PC-9 (cell line): ENCODE measurements around the gene BRD9. TPM values are rescaled to one million over a fixed set of nuclear protein-coding genes. Genes with fewer than 3 reads are reported as not detected.
"Not testable (repeated sequence)": the region's sequence is repeated elsewhere in the genome, so short reads cannot be mapped to it uniquely, and the experiment has no call there.

Experiments used
- BruUV-seq: library from RNA; stranded (reverse); fragments of 400-500 nt; replicated peaks from 2 replicates; lab custom pipeline; 2021; lab: Mats Ljungman, UMichigan
- CTCF ChIA-PET: fragments of 300-600 bp; sonication (Branson Sonifier 250); formaldehyde crosslinking; loops from one replicate; lab custom pipeline; 2022; ENCODE audit warnings: antibody characterized with exemption; lab: Charles Lee
- POLR2A ChIA-PET: fragments of 300-600 bp; sonication (Branson Sonifier 250); formaldehyde crosslinking; loops from one replicate; lab custom pipeline; 2022; ENCODE audit warnings: antibody characterized with exemption; ENCODE audit not compliant: unreplicated experiment; lab: Charles Lee
- DNase-seq, 2 experiments: peaks; one replicate each; pipeline versions ENCODE4 v3.0.0 to v3.0.0-alpha.2; 2015 to 2022; ENCODE audit warnings: mixed read lengths in 1 of 2
- H2AFZ ChIP-seq: fragments of 200-600 bp; sonication (generic); 2 replicates; pipeline ENCODE4 v1.8.1; 2017; ENCODE audit warnings: antibody characterized with exemption
- H3F3A ChIP-seq: fragments of 200-600 bp; sonication (generic); 2 replicates; pipeline ENCODE4 v1.8.1; 2017; ENCODE audit warnings: antibody characterized with exemption, mild to moderate bottlenecking, low read depth; ENCODE audit not compliant: insufficient read depth
- H3K27ac ChIP-seq: fragments of 200-600 bp; sonication (generic); 2 replicates; pipeline ENCODE4 v1.6.1; 2016; ENCODE audit warnings: mixed run types
- H3K27me3 ChIP-seq: fragments of 200-600 bp; sonication (generic); 2 replicates; pipeline ENCODE4 v1.6.1; 2016; ENCODE audit warnings: low read depth, mixed run types; ENCODE audit not compliant: insufficient read depth
- H3K36me3 ChIP-seq: fragments of 200-600 bp; sonication (generic); 2 replicates; pipeline ENCODE4 v1.6.1; 2016; ENCODE audit warnings: low read depth, mixed run types
- H3K4me1 ChIP-seq: fragments of 200-600 bp; sonication (generic); replicated peaks from 2 replicates; pipeline ENCODE4 v1.6.1; 2016; ENCODE audit warnings: mixed run types; ENCODE audit not compliant: insufficient read depth
- H3K4me2 ChIP-seq: fragments of 200-600 bp; sonication (generic); 2 replicates; pipeline ENCODE4 v1.6.1; 2017; ENCODE audit warnings: mixed run types
- H3K4me3 ChIP-seq: fragments of 200-600 bp; sonication (generic); 2 replicates; pipeline ENCODE4 v1.6.1; 2016; ENCODE audit warnings: mixed run types
- H3K79me2 ChIP-seq: fragments of 200-600 bp; sonication (generic); 2 replicates; pipeline ENCODE4 v1.6.1; 2017; ENCODE audit warnings: low read depth, mixed run types
- H3K9me2 ChIP-seq: fragments of 200-600 bp; sonication (generic); 2 replicates; pipeline ENCODE4 v1.8.1; 2017; ENCODE audit warnings: mild to moderate bottlenecking; ENCODE audit not compliant: insufficient read depth
- H3K9me3 ChIP-seq: fragments of 200-600 bp; sonication (generic); 2 replicates; pipeline ENCODE4 v1.8.1; 2016; ENCODE audit warnings: low read depth; ENCODE audit not compliant: insufficient read depth
- H4K20me1 ChIP-seq: fragments of 200-600 bp; sonication (generic); 2 replicates; pipeline ENCODE4 v1.8.1; 2017; ENCODE audit not compliant: insufficient read depth
- EZH2 ChIP-seq: fragments of 200-600 bp; sonication (generic); IDR thresholded peaks from 2 replicates; pipeline ENCODE4 v1.8.0; 2017; ENCODE audit warnings: antibody characterized with exemption, low read depth
- intact Hi-C: fragments of 100-400 bp; cut with micrococcal nuclease; formaldehyde crosslinking; loops from one replicate; pipeline ENCODE4 v1.10.0; 2022; ENCODE audit not compliant: unreplicated experiment
- total RNA-seq: library from RNA; stranded (reverse); gene quantifications from 2 replicates; pipeline ENCODE4 v1.2.3, GENCODE V29; 2021
- TF ChIP-seq, protein P1 (sequence below): fragments of 200-600 bp; sonication (generic); conservative IDR thresholded peaks from 2 replicates; pipeline ENCODE4 v1.6.1; 2017; ENCODE audit warnings: mixed run types, antibody characterized with exemption, mild to moderate bottlenecking, moderate library complexity

The BRD9 gene
- total RNA-seq, 1 experiment from 2014 or later: 102 TPM

DNA sequence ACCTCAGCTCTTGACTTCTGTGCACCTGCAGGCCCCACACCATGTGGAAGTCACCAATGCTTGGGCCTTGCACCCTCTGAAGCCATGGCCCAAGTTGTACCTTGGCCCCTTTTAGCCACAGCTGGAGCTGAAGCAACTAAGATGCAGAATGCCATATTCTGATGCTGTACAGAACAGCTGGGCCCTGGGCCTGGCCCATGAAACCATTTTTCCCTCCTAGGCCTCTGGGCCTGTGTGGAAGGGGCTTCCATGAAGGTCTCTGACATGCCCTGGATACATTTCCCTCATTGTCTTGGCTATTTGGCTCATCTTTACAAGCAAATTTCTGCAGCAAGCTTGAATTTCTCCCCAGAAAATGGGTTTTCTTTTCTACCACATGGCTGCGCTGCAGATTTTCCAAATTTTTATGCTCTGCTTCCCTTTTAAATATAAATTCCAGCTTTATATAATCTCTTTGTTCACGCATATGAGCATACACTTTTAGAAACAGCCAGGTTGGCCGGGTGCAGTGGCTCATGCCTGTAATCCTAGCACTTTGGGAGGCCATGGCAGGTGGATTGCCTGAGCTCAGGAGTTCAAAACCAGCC, 41.9 kb upstream of the BRD9 start:
- H3K27me3 ChIP-seq: peaks cover 63% of the 10 kb centered on the region
- H2AFZ ChIP-seq, H3F3A ChIP-seq, POLR2A ChIA-PET, H3K9me3 ChIP-seq, H3K4me3 ChIP-seq, DNase-seq, H3K79me2 ChIP-seq, intact Hi-C loops, H3K9me2 ChIP-seq, H3K4me1 ChIP-seq, H3K4me2 ChIP-seq, H4K20me1 ChIP-seq, H3K27ac ChIP-seq, H3K36me3 ChIP-seq, BruUV-seq: not testable (repeated sequence)
- CTCF ChIA-PET: interaction anchor here (0.5 to 1.2 kb wide), 9 partner anchors 24 to 714 kb away, joined by 3 to 19 read pairs (median 5); partner anchors contain the start of genes SLC6A19 and TPPP
- TF ChIP-seq, protein P1, sequence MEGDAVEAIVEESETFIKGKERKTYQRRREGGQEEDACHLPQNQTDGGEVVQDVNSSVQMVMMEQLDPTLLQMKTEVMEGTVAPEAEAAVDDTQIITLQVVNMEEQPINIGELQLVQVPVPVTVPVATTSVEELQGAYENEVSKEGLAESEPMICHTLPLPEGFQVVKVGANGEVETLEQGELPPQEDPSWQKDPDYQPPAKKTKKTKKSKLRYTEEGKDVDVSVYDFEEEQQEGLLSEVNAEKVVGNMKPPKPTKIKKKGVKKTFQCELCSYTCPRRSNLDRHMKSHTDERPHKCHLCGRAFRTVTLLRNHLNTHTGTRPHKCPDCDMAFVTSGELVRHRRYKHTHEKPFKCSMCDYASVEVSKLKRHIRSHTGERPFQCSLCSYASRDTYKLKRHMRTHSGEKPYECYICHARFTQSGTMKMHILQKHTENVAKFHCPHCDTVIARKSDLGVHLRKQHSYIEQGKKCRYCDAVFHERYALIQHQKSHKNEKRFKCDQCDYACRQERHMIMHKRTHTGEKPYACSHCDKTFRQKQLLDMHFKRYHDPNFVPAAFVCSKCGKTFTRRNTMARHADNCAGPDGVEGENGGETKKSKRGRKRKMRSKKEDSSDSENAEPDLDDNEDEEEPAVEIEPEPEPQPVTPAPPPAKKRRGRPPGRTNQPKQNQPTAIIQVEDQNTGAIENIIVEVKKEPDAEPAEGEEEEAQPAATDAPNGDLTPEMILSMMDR: peak; percentile 56

- H3F3A ChIP-seq, H4K20me1 ChIP-seq, H3K4me1 ChIP-seq, H3K79me2 ChIP-seq, H2AFZ ChIP-seq, POLR2A ChIA-PET, intact Hi-C loops, H3K4me3 ChIP-seq, H3K9me3 ChIP-seq, H3K27ac ChIP-seq, DNase-seq, H3K9me2 ChIP-seq, BruUV-seq, H3K36me3 ChIP-seq, H3K4me2 ChIP-seq: not testable (repeated sequence)
- peaks cover 58% of the 10 kb centered on the region for H3K27me3 ChIP-seq
- CTCF ChIA-PET: interaction anchor here (0.5 to 1.2 kb wide), 4 partner anchors 77 to 241 kb away, joined by 4 to 11 read pairs (median 4); partner anchors contain the start of gene TPPP
Measured at GRCh38 chr5:933951-934350, 41.4 kb upstream of the BRD9 start.

- intact Hi-C loops: no loop called here
- H3K79me2 ChIP-seq: no peaks in the 10 kb centered on the region
- POLR2A ChIA-PET: no interaction called here
- CTCF ChIA-PET: no interaction called here
- no peaks in the 10 kb centered on the region for H3F3A ChIP-seq
- no peaks in the 10 kb centered on the region for H4K20me1 ChIP-seq
- 0 out of 2 replicates have a peak, but pooled peaks cover 6% of the 10 kb centered on the region for H3K4me1 ChIP-seq
- H2AFZ ChIP-seq: no peak overlapping the region
- H3K9me2 ChIP-seq: no peaks in the 10 kb centered on the region
- no peaks in the 10 kb centered on the region for H3K9me3 ChIP-seq
- no peaks in the 10 kb centered on the region for H3K36me3 ChIP-seq
- no TSS peak for BruUV-seq
- peaks cover 52% of the 10 kb centered on the region for H3K27me3 ChIP-seq
- TF ChIP-seq EZH2: no peak
- TF ChIP-seq, protein P1: no peak
- H3K4me3 ChIP-seq: no peak overlapping the region
- no peak overlapping the region for H3K27ac ChIP-seq
- no peak overlapping the region for H3K4me2 ChIP-seq
- DNase-seq: no peak
Measured at GRCh38 chr5:933251-933861, 40.8 kb upstream of the BRD9 start.
